Measurements from ENCODE around the gene USP48.
"Not testable (repeated sequence)": the region's sequence is repeated elsewhere in the genome, so short reads cannot be mapped to it uniquely, and the experiment has no call there.

USP48 gene

GRCh38 chr1:21633992-21634805 is 148.8 kb downstream of the USP48 start:
- no peak for DNase-seq

GRCh38 chr1:21633141-21633755 is 149.7 kb downstream of the USP48 start:
- no peak for DNase-seq

GRCh38 chr1:21631944-21632887 is 150.7 kb downstream of the USP48 start:
- DNase-seq = no peak

- not testable (repeated sequence) for DNase-seq
Measured at GRCh38 chr1:21631590-21631943, 151.4 kb downstream of the USP48 start.

- DNase-seq = no peak
Measured at GRCh38 chr1:21630571-21631343, 152.2 kb downstream of the USP48 start.

GRCh38 chr1:21629971-21630370 is 153.0 kb downstream of the USP48 start:
- DNase-seq = no peak

- no peak for DNase-seq
Measured at GRCh38 chr1:21628798-21629393, 154.1 kb downstream of the USP48 start.

All from activated CD4-positive, alpha-beta T cell treated with anti-CD3 and anti-CD28 coated beads, Interleukin-2, amount 50 U/mL, for 48 hours (primary cell).